ENCODE measurements around the gene ZSCAN2. TPM values are rescaled to one million over a fixed set of nuclear protein-coding genes. Genes with fewer than 3 reads are reported as not detected.

ZSCAN2 gene
- total and polyA plus RNA-seq, 4 donors, result 1.3 to 7.1 (median 5.4) TPM

GRCh38 chr15:84591815-84592214, 9.0 kb upstream of the ZSCAN2 start:
- no peak overlapping the region for H3K27ac ChIP-seq (ENCODE audit: low read depth in 1 of 2, low read length in 2 of 2)
- H3K4me3 ChIP-seq (ENCODE audit: low read length in 2 of 2), result no peak overlapping the region
- no peaks in the 10 kb centered on the region for H3K4me1 ChIP-seq (ENCODE audit: control insufficient read depth in 1 of 2, insufficient read depth in 2 of 2, low read length in 2 of 2)
- H3K9me3 ChIP-seq (ENCODE audit: control insufficient read depth, low read length), result no peaks in the 10 kb centered on the region
- no peaks in the 10 kb centered on the region for H3K36me3 ChIP-seq (ENCODE audit: control insufficient read depth in 1 of 2, insufficient read depth in 2 of 2, low read length in 1 of 2)
- intact Hi-C loops (cut with DNase I), result loop anchor here in 1 of 2 donors (10.0 kb wide), 2 partner anchors 343 to 453 kb away; no protein-coding TSS in a partner anchor
- WGBS, 2 donors, result 93 to 99% methylated on average over 1 of the region's 1 CpG
- ATAC-seq (ENCODE audit: low FRiP score) (no peak), DNase-seq (no peak)
- no peaks in the 10 kb centered on the region for H3K27me3 ChIP-seq (ENCODE audit: control insufficient read depth in 1 of 2, insufficient read depth in 2 of 2, low read length in 1 of 2)

GRCh38 chr15:84594617-84595290, 6.1 kb upstream of the ZSCAN2 start:
- H3K36me3 ChIP-seq (ENCODE audit: control insufficient read depth in 1 of 2, insufficient read depth in 2 of 2, low read length in 1 of 2), result no peaks in the 10 kb centered on the region
- no peak overlapping the region for H3K27ac ChIP-seq (ENCODE audit: low read depth in 1 of 2, low read length in 2 of 2)
- no peaks in the 10 kb centered on the region for H3K4me1 ChIP-seq (ENCODE audit: control insufficient read depth in 1 of 2, insufficient read depth in 2 of 2, low read length in 2 of 2)
- ATAC-seq (ENCODE audit: low FRiP score) (no peak), DNase-seq (no peak)
- no peak overlapping the region for H3K4me3 ChIP-seq (ENCODE audit: low read length in 2 of 2)
- WGBS, 2 donors, result 56 to 70% methylated on average over 3 of the region's 3 CpGs
- intact Hi-C loops (cut with DNase I), result loop anchor here in 1 of 2 donors (10.0 kb wide), 2 partner anchors 340 to 450 kb away; no protein-coding TSS in a partner anchor
- H3K9me3 ChIP-seq (ENCODE audit: control insufficient read depth, low read length), result no peaks in the 10 kb centered on the region
- no peaks in the 10 kb centered on the region for H3K27me3 ChIP-seq (ENCODE audit: control insufficient read depth in 1 of 2, insufficient read depth in 2 of 2, low read length in 1 of 2)

- ATAC-seq (ENCODE audit: low FRiP score) (no peak), DNase-seq (peak in 1 of 2 donors; percentile 62)
- WGBS, 2 donors, result 91 to 92% methylated on average over 2 of the region's 2 CpGs
- Histone ChIP-seq H3K9me3 (ENCODE audit: control insufficient read depth, low read length) (no peaks in the 10 kb centered on the region), H3K36me3 (ENCODE audit: control insufficient read depth in 1 of 2, insufficient read depth in 2 of 2, low read length in 1 of 2) (no peaks in the 10 kb centered on the region), H3K4me3 (ENCODE audit: low read length in 2 of 2) (no peak overlapping the region), H3K4me1 (ENCODE audit: control insufficient read depth in 1 of 2, insufficient read depth in 2 of 2, low read length in 2 of 2) (no peaks in the 10 kb centered on the region), H3K27me3 (ENCODE audit: control insufficient read depth in 1 of 2, insufficient read depth in 2 of 2, low read length in 1 of 2) (no peaks in the 10 kb centered on the region), H3K27ac (ENCODE audit: low read depth in 1 of 2, low read length in 2 of 2) (no peak overlapping the region)
- intact Hi-C loops (cut with DNase I), result loop anchor here in 1 of 2 donors (10.0 kb wide), 2 partner anchors 339 to 449 kb away; no protein-coding TSS in a partner anchor
These were observed 5.1 kb upstream of the ZSCAN2 start for GRCh38 chr15:84595660-84596059.

- DNase-seq, result no peak
- 59 to 89% methylated on average over 3 of the region's 3 CpGs for WGBS, 2 donors
These were observed 3.5 kb upstream of the ZSCAN2 start for GRCh38 chr15:84597296-84597695.

GRCh38 chr15:84598250-84598649, 2.6 kb upstream of the ZSCAN2 start:
- Histone ChIP-seq H3K4me3 (ENCODE audit: low read length in 2 of 2) (no peak overlapping the region), H3K4me1 (ENCODE audit: control insufficient read depth in 1 of 2, insufficient read depth in 2 of 2, low read length in 2 of 2) (no peaks in the 10 kb centered on the region), H3K9me3 (ENCODE audit: control insufficient read depth, low read length) (no peaks in the 10 kb centered on the region), H3K36me3 (ENCODE audit: control insufficient read depth in 1 of 2, insufficient read depth in 2 of 2, low read length in 1 of 2) (no peaks in the 10 kb centered on the region), H3K27me3 (ENCODE audit: control insufficient read depth in 1 of 2, insufficient read depth in 2 of 2, low read length in 1 of 2) (no peaks in the 10 kb centered on the region), H3K27ac (ENCODE audit: low read depth in 1 of 2, low read length in 2 of 2) (no peak overlapping the region)
- ATAC-seq (ENCODE audit: low FRiP score) (no peak), DNase-seq (no peak)
- WGBS, 2 donors, result 89% methylated on average over 2 of the region's 2 CpGs
- intact Hi-C loops (cut with DNase I), result loop anchor here in 1 of 2 donors (10.0 kb wide), 2 partner anchors 337 to 447 kb away; no protein-coding TSS in a partner anchor

More at GRCh38 chr15:84597296-84597695, 3.5 kb upstream of the ZSCAN2 start:
- no peak overlapping the region for H3K4me3 ChIP-seq (ENCODE audit: low read length in 2 of 2)
- no peaks in the 10 kb centered on the region for H3K9me3 ChIP-seq (ENCODE audit: control insufficient read depth, low read length)
- intact Hi-C loops (cut with DNase I), result loop anchor here in 1 of 2 donors (10.0 kb wide), 2 partner anchors 338 to 448 kb away; no protein-coding TSS in a partner anchor
- ATAC-seq (ENCODE audit: low FRiP score), result no peak
- no peaks in the 10 kb centered on the region for H3K4me1 ChIP-seq (ENCODE audit: control insufficient read depth in 1 of 2, insufficient read depth in 2 of 2, low read length in 2 of 2)
- H3K36me3 ChIP-seq (ENCODE audit: control insufficient read depth in 1 of 2, insufficient read depth in 2 of 2, low read length in 1 of 2), result no peaks in the 10 kb centered on the region
- H3K27me3 ChIP-seq (ENCODE audit: control insufficient read depth in 1 of 2, insufficient read depth in 2 of 2, low read length in 1 of 2), result no peaks in the 10 kb centered on the region
- no peak overlapping the region for H3K27ac ChIP-seq (ENCODE audit: low read depth in 1 of 2, low read length in 2 of 2)

- Histone ChIP-seq H3K36me3 (ENCODE audit: control insufficient read depth in 1 of 2, insufficient read depth in 2 of 2, low read length in 1 of 2) (no peaks in the 10 kb centered on the region), H3K27me3 (ENCODE audit: control insufficient read depth in 1 of 2, insufficient read depth in 2 of 2, low read length in 1 of 2) (no peaks in the 10 kb centered on the region), H3K4me3 (ENCODE audit: low read length in 2 of 2) (no peak overlapping the region), H3K27ac (ENCODE audit: low read depth in 1 of 2, low read length in 2 of 2) (no peak overlapping the region), H3K9me3 (ENCODE audit: control insufficient read depth, low read length) (no peaks in the 10 kb centered on the region), H3K4me1 (ENCODE audit: control insufficient read depth in 1 of 2, insufficient read depth in 2 of 2, low read length in 2 of 2) (no peaks in the 10 kb centered on the region)
- no peak for ATAC-seq (ENCODE audit: low FRiP score)
- intact Hi-C loops (cut with DNase I), result loop anchor here in 1 of 2 donors (10.0 kb wide), 2 partner anchors 336 to 446 kb away; no protein-coding TSS in a partner anchor
- DNase-seq, result no peak
- WGBS, 2 donors, result 82 to 93% methylated on average over 1 of the region's 1 CpG
These were observed 1.8 kb upstream of the ZSCAN2 start for GRCh38 chr15:84598993-84599392.

- no peaks in the 10 kb centered on the region for H3K9me3 ChIP-seq (ENCODE audit: control insufficient read depth, low read length)
- H3K36me3 ChIP-seq (ENCODE audit: control insufficient read depth in 1 of 2, insufficient read depth in 2 of 2, low read length in 1 of 2), result no peaks in the 10 kb centered on the region
- DNase-seq, result no peak
- intact Hi-C loops (cut with DNase I), result loop anchor here (1.0 to 10.0 kb wide), 3 partner anchors 38 to 445 kb away; no protein-coding TSS in a partner anchor
- H3K4me3 ChIP-seq (ENCODE audit: low read length in 2 of 2), result peak overlapping the region in 1 of 2 donors; percentile 91
- no peak overlapping the region for H3K27ac ChIP-seq (ENCODE audit: low read depth in 1 of 2, low read length in 2 of 2)
- H3K27me3 ChIP-seq (ENCODE audit: control insufficient read depth in 1 of 2, insufficient read depth in 2 of 2, low read length in 1 of 2), result no peaks in the 10 kb centered on the region
- 70 to 72% methylated on average over 10 of the region's 10 CpGs for WGBS, 2 donors
- no peak for ATAC-seq (ENCODE audit: low FRiP score)
- H3K4me1 ChIP-seq (ENCODE audit: control insufficient read depth in 1 of 2, insufficient read depth in 2 of 2, low read length in 2 of 2), result no peaks in the 10 kb centered on the region
These were observed 903 bp upstream of the ZSCAN2 start for GRCh38 chr15:84599906-84600305.

GRCh38 chr15:84600331-84600686, 500 bp upstream of the ZSCAN2 start:
- H3K4me3 ChIP-seq (ENCODE audit: low read length in 2 of 2), result peak overlapping the region; percentile 27 to 91
- peak overlapping the region in 1 of 2 donors; percentile 18 for H3K27ac ChIP-seq (ENCODE audit: low read depth in 1 of 2, low read length in 2 of 2)
- no peaks in the 10 kb centered on the region for H3K4me1 ChIP-seq (ENCODE audit: control insufficient read depth in 1 of 2, insufficient read depth in 2 of 2, low read length in 2 of 2)
- intact Hi-C loops (cut with DNase I), result loop anchor here in 1 of 2 donors (1.0 kb wide), 1 partner anchor 38 kb away; no protein-coding TSS in a partner anchor
- DNase-seq (peak; percentile 93 to 94), ATAC-seq (ENCODE audit: low FRiP score) (peak; percentile 88)
- no peaks in the 10 kb centered on the region for H3K9me3 ChIP-seq (ENCODE audit: control insufficient read depth, low read length)
- WGBS, 2 donors, result 0 to 1% methylated on average over 20 of the region's 20 CpGs
- H3K27me3 ChIP-seq (ENCODE audit: control insufficient read depth in 1 of 2, insufficient read depth in 2 of 2, low read length in 1 of 2), result no peaks in the 10 kb centered on the region
- no peaks in the 10 kb centered on the region for H3K36me3 ChIP-seq (ENCODE audit: control insufficient read depth in 1 of 2, insufficient read depth in 2 of 2, low read length in 1 of 2)

- Histone ChIP-seq H3K36me3 (ENCODE audit: control insufficient read depth in 1 of 2, insufficient read depth in 2 of 2, low read length in 1 of 2) (no peaks in the 10 kb centered on the region), H3K27ac (ENCODE audit: low read depth in 1 of 2, low read length in 2 of 2) (no peak overlapping the region), H3K9me3 (ENCODE audit: control insufficient read depth, low read length) (no peaks in the 10 kb centered on the region), H3K27me3 (ENCODE audit: control insufficient read depth in 1 of 2, insufficient read depth in 2 of 2, low read length in 1 of 2) (no peaks in the 10 kb centered on the region), H3K4me3 (ENCODE audit: low read length in 2 of 2) (peak overlapping the region; percentile 79 to 91), H3K4me1 (ENCODE audit: control insufficient read depth in 1 of 2, insufficient read depth in 2 of 2, low read length in 2 of 2) (no peaks in the 10 kb centered on the region)
- no peak for DNase-seq
- no peak for ATAC-seq (ENCODE audit: low FRiP score)
- 2 to 6% methylated on average over 6 of the region's 6 CpGs for WGBS, 2 donors
- intact Hi-C loops (cut with DNase I), result no loop called here
These were observed 688 bp downstream of the ZSCAN2 start for GRCh38 chr15:84601555-84601838.
